Breast epithelium (tissue), 4 donors: ENCODE data around the gene SP6. TPM values are rescaled to one million over a fixed set of nuclear protein-coding genes. Genes with fewer than 3 reads are reported as not detected.

Experiments
- DNase-seq, 2 donors: peaks; one replicate each; pipeline ENCODE4 v3.0.0-alpha.2; 2019; ENCODE audit warnings: low spot score in 2 of 2
- H3K27ac ChIP-seq, 2 donors: fragments of 200-600 bp; sonication (generic) in 1 of 2; one replicate each; pipeline ENCODE4 v1.5.1; 2016 to 2019; ENCODE audit warnings: mild to moderate bottlenecking in 1 of 2
- H3K27me3 ChIP-seq, 2 donors: fragments of 200-600 bp; sonication (generic) in 1 of 2; one replicate each; pipeline versions ENCODE4 v1.5.1 to v1.6.0; 2017 to 2019; ENCODE audit warnings: control low read depth in 1 of 2, mild to moderate bottlenecking in 1 of 2
- H3K36me3 ChIP-seq: fragments of 200-600 bp; one replicate; pipeline ENCODE4 v1.5.1; 2019
- H3K4me1 ChIP-seq, 2 donors: fragments of 200-600 bp; sonication (generic); one replicate each; pipeline ENCODE4 v1.5.1; 2016 to 2019; ENCODE audit warnings: control low read depth in 1 of 2
- H3K4me3 ChIP-seq, 3 donors: fragments of 200-600 bp; sonication (generic); 1 replicate in 2 of 3; 2 replicates in 1 of 3; pipeline ENCODE4 v1.5.1; 2016 to 2019; ENCODE audit warnings: mild to moderate bottlenecking in 3 of 3, moderate library complexity in 2 of 3
- H3K9me3 ChIP-seq, 2 donors: fragments of 200-600 bp; sonication (generic) in 1 of 2; one replicate each; pipeline ENCODE4 v1.5.1; 2016 to 2019; ENCODE audit warnings: control low read depth in 1 of 2
- CTCF ChIP-seq, 3 donors: fragments of 450-650 bp; IDR thresholded peaks; one replicate each; pipeline ENCODE4 v1.5.1; 2016 to 2017; ENCODE audit warnings: antibody characterized with exemption in 3 of 3, mild to moderate bottlenecking in 3 of 3, moderate library complexity in 3 of 3
- POLR2A ChIP-seq: fragments of 450-650 bp; IDR thresholded peaks from one replicate; pipeline ENCODE4 v1.6.1; 2016; ENCODE audit warnings: antibody characterized with exemption, mild to moderate bottlenecking, moderate library complexity
- POLR2AphosphoS5 ChIP-seq, 3 donors: sonication (generic); formaldehyde crosslinking; IDR thresholded peaks; one replicate each; pipeline ENCODE4 v1.6.1; 2017; ENCODE audit warnings: antibody characterized with exemption in 3 of 3
- intact Hi-C: fragments of 100-400 bp; cut with DNase I; formaldehyde crosslinking; loops from one replicate; pipeline ENCODE4 v1.15.1; 2023; ENCODE audit warnings: low total_unique reads
- total RNA-seq, 3 donors: library from RNA; depleted of rRNA; stranded (reverse); fragments of >200 nt; gene quantifications; one replicate each; pipeline ENCODE4 v1.1.0, GENCODE V29; 2016

SP6 gene
- total RNA-seq, 3 donors from 2014 or later, result 0.48 to 5.3 (median 3.6) TPM

GRCh38 chr17:47840001-47840741, 10.8 kb downstream of the SP6 start:
- Histone ChIP-seq H3K4me3 (peak overlapping the region; percentile 82 to 93 (median 90)), H3K27me3 (no peaks in the 10 kb centered on the region), H3K9me3 (no peaks in the 10 kb centered on the region), H3K27ac (peak overlapping the region; percentile 79 to 85), H3K4me1 (peaks cover 11 to 21% of the 10 kb centered on the region in 2 donors), H3K36me3 (no peaks in the 10 kb centered on the region)
- DNase-seq, result no peak
- TF ChIP-seq POLR2AphosphoS5 (IDR thresholded peaks at IDR 0.05) (no peak), POLR2A (no peak), CTCF (IDR thresholded peaks at IDR 0.05) (no peak)
- intact Hi-C loops, result loop anchor here (5.0 kb wide), 1 partner anchor 52 kb away; no protein-coding TSS in a partner anchor

GRCh38 chr17:47839071-47839470, 11.9 kb downstream of the SP6 start:
- intact Hi-C loops, result no loop called here
- Histone ChIP-seq H3K4me3 (no peak overlapping the region), H3K27me3 (no peaks in the 10 kb centered on the region), H3K4me1 (peaks cover 11 to 14% of the 10 kb centered on the region in 2 donors), H3K27ac (no peak overlapping the region), H3K9me3 (no peaks in the 10 kb centered on the region), H3K36me3 (no peaks in the 10 kb centered on the region)
- no peak for TF ChIP-seq POLR2AphosphoS5 (IDR thresholded peaks at IDR 0.05)
- no peak for TF ChIP-seq POLR2A
- TF ChIP-seq CTCF (IDR thresholded peaks at IDR 0.05), result no peak
- no peak for DNase-seq

GRCh38 chr17:47838636-47839035, 12.3 kb downstream of the SP6 start:
- Histone ChIP-seq H3K4me1 (peaks cover 11 to 13% of the 10 kb centered on the region in 2 donors), H3K9me3 (no peaks in the 10 kb centered on the region), H3K27me3 (no peaks in the 10 kb centered on the region), H3K36me3 (no peaks in the 10 kb centered on the region), H3K4me3 (no peak overlapping the region), H3K27ac (no peak overlapping the region)
- no peak for DNase-seq
- intact Hi-C loops, result no loop called here
- TF ChIP-seq POLR2A (no peak), CTCF (IDR thresholded peaks at IDR 0.05) (no peak), POLR2AphosphoS5 (IDR thresholded peaks at IDR 0.05) (no peak)

GRCh38 chr17:47837401-47838039, 13.4 kb downstream of the SP6 start:
- peak in 1 of 3 donors; percentile 1 for TF ChIP-seq CTCF (IDR thresholded peaks at IDR 0.05)
- TF ChIP-seq POLR2AphosphoS5 (IDR thresholded peaks at IDR 0.05), result no peak
- Histone ChIP-seq H3K9me3 (no peaks in the 10 kb centered on the region), H3K27me3 (no peaks in the 10 kb centered on the region), H3K4me1 (peaks cover 5 to 8% of the 10 kb centered on the region in 2 donors), H3K36me3 (no peaks in the 10 kb centered on the region), H3K4me3 (no peak overlapping the region), H3K27ac (peak overlapping the region; percentile 14 to 70)
- DNase-seq, result no peak
- intact Hi-C loops, result no loop called here

- Histone ChIP-seq H3K9me3 (no peaks in the 10 kb centered on the region), H3K4me3 (no peak overlapping the region), H3K4me1 (peaks cover 5 to 14% of the 10 kb centered on the region in 2 donors), H3K27me3 (no peaks in the 10 kb centered on the region), H3K36me3 (no peaks in the 10 kb centered on the region), H3K27ac (peak overlapping the region in 1 of 2 donors; percentile 70)
- DNase-seq, result no peak
- TF ChIP-seq CTCF (IDR thresholded peaks at IDR 0.05) (no peak), POLR2A (no peak), POLR2AphosphoS5 (IDR thresholded peaks at IDR 0.05) (no peak)
- intact Hi-C loops, result no loop called here
Measured at GRCh38 chr17:47836601-47837000, 14.4 kb downstream of the SP6 start.
